ENCODE measurements around the gene SLC24A3.
"Not testable (repeated sequence)": the region's sequence is repeated elsewhere in the genome, so short reads cannot be mapped to it uniquely, and the experiment has no call there.

SLC24A3 gene

DNA sequence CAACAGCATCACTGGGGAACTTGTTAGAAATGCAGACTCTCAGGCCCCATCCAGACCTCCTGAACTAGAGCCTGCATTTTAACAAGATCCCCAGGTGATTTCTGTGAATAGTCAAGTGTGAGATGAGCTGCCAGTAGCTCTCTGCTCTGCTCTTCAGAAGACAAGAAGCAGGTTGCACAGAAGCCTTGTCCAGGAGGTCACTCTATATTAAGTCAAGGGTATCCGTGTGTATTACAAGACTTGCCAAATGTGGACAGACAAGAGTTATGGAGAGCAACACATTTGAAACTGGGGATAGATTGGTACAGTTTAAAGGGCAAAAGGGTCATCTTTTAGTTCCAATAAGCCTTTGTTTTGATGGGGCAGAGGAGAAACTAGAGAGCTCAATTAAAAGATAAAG, 522.4 kb downstream of the SLC24A3 start:
- no peak for DNase-seq (ENCODE audit: low read depth in 3 of 3, low spot score in 1 of 3)

DNA sequence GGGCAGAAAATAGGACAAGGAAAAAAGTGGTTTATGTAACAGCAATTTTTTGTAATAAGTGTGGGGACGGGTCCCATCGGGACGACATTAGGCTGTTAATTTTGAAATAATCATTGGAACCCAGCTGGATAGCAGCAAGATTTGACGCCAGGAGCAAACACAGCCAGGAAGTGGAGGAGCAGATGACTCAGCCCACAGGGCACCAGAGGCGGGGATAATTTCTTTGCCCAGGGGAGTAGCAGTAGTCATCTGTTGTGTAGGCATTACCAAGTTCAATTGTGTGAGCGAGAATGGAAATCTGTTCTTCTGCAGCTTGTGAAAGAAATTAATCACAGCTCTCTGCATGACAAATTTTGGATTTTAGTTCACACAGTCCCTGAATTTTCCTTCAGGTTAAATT, 523.0 kb downstream of the SLC24A3 start:
- no peak for DNase-seq (ENCODE audit: low read depth in 3 of 3, low spot score in 1 of 3)

DNA sequence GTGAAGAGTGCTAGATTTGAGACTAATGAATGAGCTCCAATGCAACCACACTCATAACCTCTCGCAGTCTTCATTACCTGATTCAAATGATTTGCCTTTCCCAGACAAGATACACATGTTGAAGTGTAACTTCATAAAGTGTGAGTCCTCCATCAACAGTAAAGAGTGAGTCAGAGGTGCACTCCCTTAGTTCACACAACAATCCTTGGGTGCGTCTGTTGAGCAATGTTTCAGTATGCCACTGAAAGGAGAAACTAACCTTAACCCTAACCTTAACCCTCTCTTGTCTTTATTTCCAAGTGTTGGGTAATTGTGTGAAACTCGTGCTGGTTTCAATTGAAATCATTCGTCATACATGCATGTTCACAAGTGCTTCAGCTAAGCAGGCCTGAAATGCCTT, 524.6 kb downstream of the SLC24A3 start:
- DNase-seq (ENCODE audit: low read depth in 3 of 3, low spot score in 1 of 3) = no peak

DNA sequence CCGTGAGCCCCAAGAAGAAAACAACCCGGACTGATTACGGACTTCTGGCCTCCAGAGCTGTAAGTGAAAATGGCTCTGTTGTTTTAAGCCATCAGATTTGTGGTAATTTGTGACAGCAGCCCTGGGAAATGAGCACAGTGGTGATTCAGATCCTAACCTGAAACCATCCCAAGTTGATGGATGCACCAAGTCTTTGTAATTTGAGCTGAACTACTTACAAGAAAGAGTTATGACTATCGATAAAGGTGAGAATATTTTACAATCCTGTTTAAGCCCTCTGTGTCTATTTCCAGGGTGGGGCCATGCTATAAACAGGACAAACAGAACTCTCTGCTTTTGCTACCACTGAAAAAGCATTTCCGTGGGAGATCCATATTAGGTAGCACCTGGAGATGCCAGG, 526.5 kb downstream of the SLC24A3 start:
- no peak for DNase-seq (ENCODE audit: low read depth in 3 of 3, low spot score in 1 of 3)

DNA sequence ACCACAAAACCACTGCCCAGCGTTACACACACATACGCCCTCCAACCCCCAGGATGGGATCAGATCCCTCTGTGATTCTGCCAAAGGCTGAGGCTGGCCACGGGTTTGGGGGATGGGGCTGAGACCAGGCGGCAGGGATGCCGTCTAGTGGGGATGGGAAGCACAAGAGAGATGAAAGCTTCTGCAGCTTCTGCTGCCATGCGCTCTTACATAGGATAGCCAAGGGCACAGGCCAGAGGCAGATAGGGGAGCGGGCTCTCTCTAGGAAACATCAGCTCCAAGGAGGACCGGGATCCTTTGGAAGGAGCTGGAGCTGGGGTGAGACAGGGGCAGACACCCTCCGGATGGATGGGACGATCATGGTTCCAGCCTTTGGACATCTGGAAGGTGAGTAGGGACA, 526.9 kb downstream of the SLC24A3 start:
- DNase-seq (ENCODE audit: low read depth in 3 of 3, low spot score in 1 of 3) = no peak

DNA sequence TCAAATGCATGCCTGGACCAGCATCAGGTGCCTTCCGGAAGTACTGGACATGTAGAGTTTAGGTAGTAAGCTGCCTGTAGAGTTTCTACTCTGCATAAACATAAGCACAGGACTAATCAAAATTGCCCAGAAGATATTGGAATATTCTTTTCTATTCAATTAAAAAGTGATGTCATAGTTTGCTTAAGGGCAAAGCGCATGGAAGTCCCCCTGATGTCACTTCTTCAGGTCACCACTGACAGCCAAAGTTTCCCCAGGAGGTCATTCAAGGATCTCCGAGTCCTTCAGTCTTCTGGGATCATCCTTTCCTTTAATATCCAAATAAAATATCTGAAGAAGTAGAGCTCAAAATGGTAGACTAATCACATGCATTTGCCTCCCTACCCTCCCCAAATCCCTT, 528.1 kb downstream of the SLC24A3 start:
- no peak for DNase-seq (ENCODE audit: low read depth in 3 of 3, low spot score in 1 of 3)

DNA sequence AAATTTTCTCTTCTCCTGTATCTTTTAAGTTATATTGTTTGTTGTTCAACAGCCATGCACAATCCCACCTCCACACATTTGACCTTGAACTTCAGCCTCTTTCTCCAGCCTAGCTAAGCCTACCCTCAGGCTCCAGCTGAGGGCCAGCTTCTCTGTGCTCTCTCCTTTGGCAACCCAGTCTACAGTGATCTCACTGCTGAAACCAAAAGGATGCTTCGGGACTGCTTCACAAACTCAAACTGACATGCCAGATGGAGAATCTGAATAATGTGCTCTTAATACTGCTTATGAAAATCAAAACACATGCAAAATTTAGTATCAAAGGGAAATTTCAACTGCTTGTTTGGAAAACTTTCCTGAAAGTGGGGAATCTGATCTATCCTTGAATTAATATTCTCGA, 529.5 kb downstream of the SLC24A3 start:
- DNase-seq (ENCODE audit: low read depth in 3 of 3, low spot score in 1 of 3) = no peak

DNA sequence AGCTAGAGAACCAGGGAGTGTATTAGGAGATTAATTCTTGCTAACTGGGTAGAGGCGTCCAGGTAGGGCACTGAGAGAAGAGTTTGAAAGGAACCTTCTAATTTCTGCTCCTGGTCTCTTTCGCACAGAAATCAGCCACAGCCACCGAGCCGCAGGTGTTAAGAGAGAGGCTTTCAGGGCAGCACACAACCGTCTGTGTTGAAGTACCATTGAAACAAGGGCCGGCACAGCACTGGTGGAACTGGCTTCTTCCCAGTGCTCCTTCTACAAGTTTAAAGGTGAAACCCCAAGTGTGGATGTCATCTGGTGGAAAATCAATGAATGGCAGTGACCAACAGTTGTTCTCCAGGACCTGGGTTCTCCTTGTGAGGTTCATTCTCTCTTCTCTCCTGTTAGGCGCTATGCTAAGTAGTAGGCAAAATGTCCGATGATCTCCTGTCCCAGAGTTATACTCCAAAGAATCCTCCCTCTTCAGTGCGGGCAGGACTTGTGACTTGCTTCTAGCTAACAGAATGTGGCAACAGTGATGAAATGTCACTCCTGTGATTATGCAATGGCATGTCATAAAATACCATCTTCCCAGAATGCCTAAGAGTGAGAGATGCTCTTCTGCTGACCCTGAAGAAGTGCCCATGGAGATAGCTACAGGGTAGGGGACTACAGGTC, 530.7 kb downstream of the SLC24A3 start:
- no peak for DNase-seq (ENCODE audit: low read depth in 3 of 3, low spot score in 1 of 3)

DNA sequence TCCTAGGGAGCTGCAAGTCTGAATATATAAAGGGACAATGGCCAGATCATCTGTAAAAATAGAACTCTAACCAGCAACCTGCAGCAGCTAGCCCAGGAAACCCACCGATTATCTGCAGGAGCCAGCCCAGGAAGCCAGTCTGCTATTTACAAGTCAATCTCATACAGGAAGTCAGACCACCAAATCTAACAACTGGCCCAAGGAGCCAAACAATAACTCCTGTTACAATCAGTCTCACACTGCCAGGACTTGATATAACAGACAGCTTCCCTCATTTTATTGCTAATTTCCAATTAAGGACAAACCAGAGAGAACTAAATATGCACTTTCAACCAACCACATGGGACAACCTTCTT, 531.2 kb downstream of the SLC24A3 start:
- DNase-seq (ENCODE audit: low read depth in 3 of 3, low spot score in 1 of 3) = no peak

DNA sequence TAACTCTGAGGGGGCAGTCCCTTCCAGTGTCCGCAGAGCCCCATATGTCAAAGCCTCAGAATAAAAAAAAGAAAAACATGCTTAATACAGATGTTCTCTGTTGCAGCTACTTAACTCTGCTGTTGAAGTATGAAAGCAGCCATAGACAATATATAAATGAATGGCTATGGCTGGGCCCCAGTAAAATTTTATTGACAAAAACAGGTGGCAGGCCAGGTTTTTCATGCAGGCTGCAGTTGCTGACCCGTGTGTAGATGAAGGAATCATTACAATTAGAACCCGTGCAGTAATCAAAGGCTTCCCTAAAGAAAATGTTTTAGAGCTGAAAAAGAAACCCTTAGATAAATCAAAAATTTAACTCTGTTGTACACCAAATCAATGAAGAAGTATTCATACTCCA, 532.7 kb downstream of the SLC24A3 start:
- DNase-seq (ENCODE audit: low read depth in 3 of 3, low spot score in 1 of 3) = no peak

DNA sequence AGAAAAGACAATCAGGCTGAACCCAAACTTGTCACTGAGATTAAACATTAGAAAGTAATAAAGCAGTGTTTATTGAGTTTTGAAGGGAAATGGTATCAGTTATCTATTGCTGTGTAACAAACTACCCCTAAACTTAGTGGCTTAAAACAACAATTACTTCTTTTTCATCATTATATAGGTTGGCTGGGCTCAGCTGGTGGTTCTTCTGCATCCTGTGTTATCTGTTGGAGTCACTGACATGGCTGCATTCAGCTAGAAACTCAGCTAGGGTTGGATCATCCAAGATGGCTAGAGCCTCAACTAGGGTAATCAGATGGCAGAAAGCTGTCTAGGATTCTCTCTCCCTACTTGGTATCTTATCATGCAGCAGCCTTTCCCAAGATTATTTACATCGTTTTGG, 533.1 kb downstream of the SLC24A3 start:
- DNase-seq (ENCODE audit: low read depth in 3 of 3, low spot score in 1 of 3) = no peak

DNA sequence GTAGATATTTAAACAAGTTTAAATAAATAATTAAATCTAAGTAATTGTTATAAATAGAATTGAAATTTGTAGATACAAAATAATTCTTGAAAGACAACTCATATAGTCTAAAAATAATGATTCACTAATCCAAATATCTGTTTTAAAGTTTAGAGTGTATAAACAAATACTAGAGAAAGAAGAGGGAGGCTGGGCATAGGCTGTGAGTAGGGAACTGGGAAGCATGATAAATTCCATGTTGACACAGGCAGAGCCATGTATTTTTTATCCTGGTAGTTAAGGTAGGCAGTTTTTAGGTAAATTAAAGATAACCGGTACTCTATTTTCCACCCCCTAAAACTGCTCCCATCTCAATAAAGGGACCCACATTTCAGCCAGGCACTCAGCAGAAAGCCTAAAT, 534.0 kb downstream of the SLC24A3 start:
- DNase-seq (ENCODE audit: low read depth in 3 of 3, low spot score in 1 of 3) = no peak

DNA sequence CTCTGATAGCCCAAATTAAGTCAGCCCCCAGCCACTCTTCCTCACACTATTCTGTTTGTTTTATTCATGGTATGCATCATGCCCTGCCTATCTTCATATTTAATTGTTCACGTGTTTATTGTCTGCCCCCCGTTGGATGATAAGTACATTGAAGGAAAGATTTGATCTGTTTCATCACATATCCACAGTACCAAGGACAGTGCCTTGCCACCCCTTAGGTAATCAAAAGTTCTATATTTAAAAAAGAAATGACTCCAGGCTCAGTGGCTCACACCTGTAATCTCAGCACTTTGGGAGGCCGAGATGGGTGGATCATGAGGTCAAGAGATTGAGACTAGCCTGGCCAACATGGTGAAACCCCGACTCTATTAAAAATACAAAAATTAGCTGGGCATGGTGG, 535.5 kb downstream of the SLC24A3 start:
- DNase-seq (ENCODE audit: low read depth in 3 of 3, low spot score in 1 of 3) = no peak

DNA sequence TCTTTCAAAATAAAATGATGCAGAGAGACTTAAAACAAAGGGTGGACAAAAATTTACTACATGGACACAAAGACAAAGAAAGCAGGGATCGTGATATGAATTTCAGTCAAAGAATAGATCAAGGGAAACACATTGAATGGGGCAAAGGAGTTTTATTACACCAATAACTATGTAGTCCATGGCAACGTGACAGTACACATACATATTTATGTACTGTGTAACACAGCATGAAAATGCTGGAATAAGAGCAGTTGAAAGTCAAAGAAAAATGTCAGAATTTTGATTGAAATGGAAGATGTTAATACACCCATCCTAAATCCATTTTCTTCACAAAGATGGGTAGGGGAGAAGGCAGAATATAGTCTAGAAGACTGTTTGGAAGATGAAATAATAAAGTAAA, 536.2 kb downstream of the SLC24A3 start:
- no peak for DNase-seq (ENCODE audit: low read depth in 3 of 3, low spot score in 1 of 3)

DNA sequence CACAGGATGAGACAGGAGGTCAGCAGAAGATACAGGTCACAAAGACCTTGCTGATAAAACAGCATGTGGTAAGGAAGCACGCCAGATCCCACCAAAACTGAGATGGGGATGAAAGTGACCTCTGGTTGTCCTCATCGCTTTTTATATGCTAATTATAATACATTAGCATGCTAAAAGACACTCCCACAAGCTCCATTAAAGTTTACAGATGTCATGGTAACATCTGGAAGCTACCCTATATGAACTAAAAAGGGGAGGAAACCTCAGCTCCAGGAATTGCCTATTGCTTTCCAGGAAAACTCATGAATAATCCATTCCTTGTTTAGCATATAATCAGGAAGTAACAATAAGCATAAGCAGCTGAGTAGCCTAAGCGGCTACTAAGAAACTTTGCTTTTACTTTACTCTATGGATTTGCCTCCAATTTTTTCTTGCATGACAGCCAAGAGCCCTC, 537.2 kb downstream of the SLC24A3 start:
- DNase-seq (ENCODE audit: low read depth in 3 of 3, low spot score in 1 of 3) = no peak

DNA sequence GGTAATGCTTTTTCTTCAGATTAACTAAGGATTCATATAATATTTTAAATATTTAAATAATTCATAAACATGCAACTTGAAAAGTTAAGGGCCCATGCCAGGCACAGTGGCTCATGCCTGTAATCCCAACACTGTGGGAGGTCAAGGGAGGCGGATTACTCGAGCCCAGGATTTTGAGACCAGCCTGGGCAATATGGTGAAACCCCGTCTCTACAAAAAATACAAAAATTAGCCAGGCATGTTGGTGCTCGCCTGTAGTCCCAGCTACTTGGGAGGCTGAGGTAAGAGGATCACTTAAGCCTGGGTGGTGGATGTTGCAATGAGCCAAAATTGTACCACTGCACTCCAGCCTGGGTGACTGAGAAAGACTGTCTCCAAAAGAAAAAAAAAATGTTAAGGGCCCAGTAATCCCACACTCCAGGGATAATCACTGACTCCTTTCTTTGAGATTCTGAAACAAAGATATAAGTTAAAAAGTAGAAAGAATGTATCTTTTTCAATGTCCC, 537.7 kb downstream of the SLC24A3 start:
- DNase-seq (ENCODE audit: low read depth in 3 of 3, low spot score in 1 of 3) = no peak

DNA sequence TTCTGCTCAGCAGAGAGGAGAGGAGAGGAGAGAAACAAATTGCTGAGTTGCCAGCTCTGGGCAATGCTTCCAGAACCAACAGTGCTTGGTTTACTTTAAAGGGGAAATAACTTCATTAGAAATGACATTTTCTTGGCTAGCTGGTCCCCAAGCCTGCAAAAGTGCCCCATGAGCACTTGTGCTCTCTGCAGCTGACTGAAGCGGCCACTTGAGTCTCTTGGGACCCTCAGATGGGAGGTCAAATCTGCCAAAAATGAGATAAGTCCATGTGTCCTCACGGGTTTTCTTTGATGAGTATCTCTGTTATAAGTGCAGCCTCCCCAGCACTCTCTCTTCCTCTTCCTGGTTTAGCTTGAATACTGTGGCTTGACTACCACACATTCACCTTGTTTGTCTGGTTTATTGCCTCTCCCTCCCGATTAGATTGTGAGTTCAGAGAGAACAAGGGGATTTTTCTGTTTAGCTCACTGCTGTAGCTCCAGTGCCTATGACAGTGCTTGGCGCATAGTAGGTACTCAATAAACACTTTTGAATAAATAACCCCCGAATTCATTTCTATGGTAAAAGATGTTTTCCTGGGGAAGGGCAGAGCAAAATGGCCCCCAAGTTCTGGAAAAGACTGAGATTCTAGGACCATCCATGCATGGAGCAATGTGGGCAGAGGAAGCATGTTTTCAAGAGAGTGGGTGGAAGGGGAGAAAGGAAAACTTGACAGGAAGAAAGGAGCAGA, 538.6 kb downstream of the SLC24A3 start:
- no peak for DNase-seq (ENCODE audit: low read depth in 3 of 3, low spot score in 1 of 3)

DNA sequence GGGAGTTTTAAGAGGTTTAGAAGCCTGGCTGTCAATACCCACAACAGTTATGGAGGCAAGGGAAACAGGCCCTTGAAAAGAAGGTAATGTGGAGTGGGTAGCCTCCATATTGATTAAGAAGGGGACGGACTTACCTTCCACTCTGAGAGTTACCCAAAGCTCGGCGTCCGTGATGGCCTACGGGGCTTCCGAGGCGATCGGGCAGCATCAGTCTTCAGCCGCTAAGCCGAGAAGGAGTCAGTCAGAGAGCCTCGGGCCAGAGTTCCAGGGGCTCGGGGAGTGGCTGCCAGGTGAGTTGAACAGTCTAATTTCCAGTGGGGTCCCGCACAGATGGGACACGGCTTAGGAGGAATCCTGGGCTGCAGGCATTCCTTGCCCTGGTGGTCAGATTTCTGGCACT, 541.8 kb downstream of the SLC24A3 start:
- DNase-seq (ENCODE audit: low read depth in 3 of 3, low spot score in 1 of 3) = not testable (repeated sequence)

DNA sequence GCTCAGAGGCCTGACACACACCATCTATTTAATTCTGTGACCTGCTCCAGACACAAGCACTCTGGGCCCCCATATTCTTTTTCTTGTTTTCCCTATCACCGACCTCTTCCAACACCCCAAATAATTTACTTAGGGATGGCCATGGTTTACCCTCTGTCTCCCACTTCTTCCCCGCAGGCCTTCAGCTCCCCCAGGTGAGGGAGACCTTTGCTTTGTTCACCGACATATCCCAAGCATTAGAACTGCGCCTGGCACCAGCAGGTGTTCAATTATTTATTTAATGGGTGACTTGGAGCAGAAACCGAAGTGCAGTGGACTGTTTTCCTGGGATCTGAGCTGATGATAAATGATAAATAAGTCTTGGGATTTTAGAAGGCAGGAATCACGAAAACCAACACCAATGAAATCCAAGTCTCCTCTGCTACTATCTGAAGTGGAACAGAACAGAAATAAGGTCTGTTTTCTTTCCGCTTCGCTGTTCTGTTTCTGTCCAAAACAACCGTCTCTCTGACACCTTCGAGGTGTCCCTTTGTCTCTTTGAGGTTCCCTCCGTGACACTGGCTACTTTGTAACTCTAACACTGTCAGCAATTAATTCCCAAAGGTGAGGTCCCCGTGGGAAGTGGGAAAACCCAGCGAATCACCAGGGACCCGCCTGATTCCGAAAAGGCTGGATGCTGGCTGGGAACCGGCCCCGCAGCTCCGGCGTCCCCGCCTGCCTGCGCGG, 544.5 kb downstream of the SLC24A3 start:
- DNase-seq (ENCODE audit: low read depth in 3 of 3, low spot score in 1 of 3) = no peak

DNA sequence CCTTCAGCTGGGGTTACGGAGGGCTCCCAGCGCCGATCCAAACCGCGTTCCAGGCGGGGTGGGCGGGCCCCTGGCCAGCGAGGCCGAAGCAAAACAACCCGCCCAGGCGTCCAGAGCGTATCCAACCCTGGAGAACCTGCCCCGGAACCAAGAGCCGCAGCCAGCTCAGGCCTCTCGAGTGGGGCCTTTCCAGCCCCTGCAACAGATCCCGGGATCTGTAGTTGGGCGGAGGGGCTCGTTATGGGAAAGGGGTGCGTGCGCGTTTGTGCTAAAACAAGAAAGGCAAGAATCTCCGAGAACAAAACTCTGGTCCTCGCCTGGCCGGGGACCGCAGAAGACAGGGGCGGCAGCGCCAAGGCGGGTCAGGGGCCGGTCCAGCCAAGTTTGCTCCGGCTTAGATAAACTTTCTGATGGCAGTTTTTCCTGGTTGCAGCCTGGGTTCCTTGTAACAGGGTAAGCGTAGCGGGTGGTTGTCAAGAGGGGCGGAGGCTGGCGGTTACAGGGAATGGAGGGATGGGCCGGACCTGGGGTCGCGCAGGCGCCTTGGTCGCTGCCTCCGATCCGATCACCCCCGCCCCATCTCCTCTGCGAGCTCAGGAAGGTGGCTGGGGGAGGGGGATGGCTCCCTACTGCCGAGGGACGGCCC, 545.2 kb downstream of the SLC24A3 start:
- no peak for DNase-seq (ENCODE audit: low read depth in 3 of 3, low spot score in 1 of 3)

DNA sequence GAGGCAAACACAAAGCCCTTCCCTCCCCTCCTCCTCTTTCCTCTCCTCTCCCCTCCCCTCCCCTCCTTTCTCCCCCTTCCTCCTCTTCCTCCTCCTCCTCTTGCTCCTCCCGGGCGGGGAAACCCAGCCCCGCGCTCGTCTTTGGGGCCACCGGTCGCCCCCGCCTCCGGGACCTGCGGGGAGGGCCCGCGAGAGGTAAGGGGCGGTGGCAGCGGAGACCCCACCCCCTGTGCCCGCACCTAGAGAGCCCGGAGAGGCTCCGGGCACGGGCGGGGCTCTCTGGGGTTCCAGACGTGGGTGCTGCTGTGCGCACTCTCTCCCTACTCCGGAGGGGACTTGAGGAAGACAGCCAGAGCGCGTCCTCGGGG, 545.7 kb downstream of the SLC24A3 start, which contains the start of gene RIN2:
Gene RIN2, plus strand, starts transcription at position 126 of the 368 bp plus-strand sequence. CDS start 131,344 bp downstream, outside the sequence.
- DNase-seq (ENCODE audit: low read depth in 3 of 3, low spot score in 1 of 3) = no peak
